IMR-90 (cell line): ENCODE measurements around the gene SHISA2. TPM values are rescaled to one million over a fixed set of nuclear protein-coding genes. Genes with fewer than 3 reads are reported as not detected.
"Not testable (repeated sequence)": the region's sequence is repeated elsewhere in the genome, so short reads cannot be mapped to it uniquely, and the experiment has no call there.

Source experiments
- ATAC-seq: fragments of 200-7000 bp; cut with Tn5 transposase; 2 replicates; pipeline ENCODE4 v1.9.1; 2020; ENCODE audit warnings: low read depth, mild to moderate bottlenecking, moderate library complexity
- BruUV-seq: library from RNA; stranded (reverse); fragments of 400-500 nt; replicated peaks from 2 replicates; lab custom pipeline; 2021; lab: Mats Ljungman, UMichigan
- CTCF ChIA-PET: fragments of 300-600 bp; formaldehyde crosslinking; extraction: SDS; loops from one replicate; lab custom pipeline; 2021; ENCODE audit warnings: antibody characterized with exemption; lab: Yijun Ruan, JAX
- POLR2A ChIA-PET: fragments of 300-600 bp; sonication (Branson Sonifier 250); formaldehyde crosslinking; loops from one replicate; lab custom pipeline; 2022; ENCODE audit warnings: antibody characterized with exemption; ENCODE audit not compliant: unreplicated experiment; lab: Charles Lee
- DNase-seq: peaks from one replicate; pipeline ENCODE4 v3.0.0; 2013
- H2AFZ ChIP-seq: replicated peaks from 2 replicates; pipeline ENCODE3; 2013; ENCODE audit warnings: low read length, mild to moderate bottlenecking; ENCODE audit not compliant: poor library complexity
- H2AK5ac ChIP-seq: 2 replicates; pipeline ENCODE4 v1.6.1; 2013; ENCODE audit warnings: low read depth, low read length, inconsistent platforms
- H2AK9ac ChIP-seq: replicated peaks from 2 replicates; pipeline ENCODE3; 2013; ENCODE audit warnings: mild to moderate bottlenecking, low read depth, low read length, moderate library complexity; ENCODE audit not compliant: poor library complexity
- H2BK120ac ChIP-seq: 2 replicates; pipeline ENCODE4 v1.6.1; 2013; ENCODE audit warnings: low read depth, low read length, inconsistent platforms
- H2BK15ac ChIP-seq: 3 replicates; pipeline ENCODE4 v1.6.1; 2013; ENCODE audit warnings: low read depth, low read length, inconsistent platforms
- H2BK20ac ChIP-seq: 2 replicates; pipeline ENCODE4 v1.6.1; 2013; ENCODE audit warnings: low read depth, mild to moderate bottlenecking, inconsistent platforms, low read length, moderate library complexity
- H2BK5ac ChIP-seq: 2 replicates; pipeline ENCODE4 v1.6.1; 2013; ENCODE audit warnings: mild to moderate bottlenecking, low read depth, low read length, inconsistent platforms; ENCODE audit not compliant: poor library complexity, severe bottlenecking
- H3K14ac ChIP-seq: replicated peaks from 2 replicates; pipeline ENCODE4 v1.6.1; 2013; ENCODE audit warnings: low read depth, low read length, inconsistent platforms
- H3K18ac ChIP-seq: 2 replicates; pipeline ENCODE4 v1.6.1; 2013; ENCODE audit warnings: low read depth, low read length, control low read depth
- H3K23ac ChIP-seq: 2 replicates; pipeline ENCODE4 v1.6.1; 2013; ENCODE audit warnings: low read depth, low read length, inconsistent platforms
- H3K27ac ChIP-seq: 2 replicates; pipeline ENCODE4 v1.5.1; 2013; ENCODE audit warnings: mild to moderate bottlenecking, control low read depth, low read length; ENCODE audit not compliant: insufficient read depth
- H3K27me3 ChIP-seq: 2 replicates; pipeline ENCODE4 v1.6.1; 2013; ENCODE audit warnings: low read length; ENCODE audit not compliant: control insufficient read depth, insufficient read depth
- H3K36me3 ChIP-seq: 2 replicates; pipeline ENCODE4 v1.6.1; 2013; ENCODE audit warnings: low read length, mixed read lengths; ENCODE audit not compliant: control insufficient read depth, insufficient read depth
- H3K4ac ChIP-seq: 2 replicates; pipeline ENCODE4 v1.6.1; 2013; ENCODE audit warnings: low read depth, low read length, inconsistent platforms
- H3K4me1 ChIP-seq: 2 replicates; pipeline ENCODE4 v1.6.1; 2013; ENCODE audit warnings: low read length, mixed read lengths; ENCODE audit not compliant: control insufficient read depth, insufficient read depth
- H3K4me2 ChIP-seq: 2 replicates; pipeline ENCODE4 v1.6.1; 2013; ENCODE audit warnings: low read depth, mild to moderate bottlenecking, control low read depth, low read length, moderate library complexity
- H3K4me3 ChIP-seq: 2 replicates; pipeline ENCODE4 v1.5.1; 2013; ENCODE audit warnings: low read depth, mild to moderate bottlenecking, control low read depth, low read length, moderate library complexity; ENCODE audit not compliant: insufficient read depth
- H3K56ac ChIP-seq: 2 replicates; pipeline ENCODE4 v1.6.1; 2013; ENCODE audit warnings: low read length, inconsistent platforms; ENCODE audit not compliant: insufficient read depth; ENCODE audit errors: extremely low read depth
- H3K79me1 ChIP-seq, 2 experiments: 2 replicates each; pipeline ENCODE4 v1.6.1; 2013; ENCODE audit warnings: low read length in 2 of 2, inconsistent platforms in 1 of 2, low read depth in 1 of 2
- H3K9ac ChIP-seq: 2 replicates; pipeline ENCODE4 v1.6.1; 2013; ENCODE audit warnings: low read depth, low read length, control low read depth
- H3K9me1 ChIP-seq: 2 replicates; pipeline ENCODE4 v1.6.1; 2013; ENCODE audit warnings: low read length, inconsistent platforms; ENCODE audit not compliant: insufficient read depth
- H3K9me3 ChIP-seq: 2 replicates; pipeline ENCODE4 v1.6.1; 2013; ENCODE audit warnings: low read length; ENCODE audit not compliant: control insufficient read depth, insufficient read depth
- H4K20me1 ChIP-seq: 2 replicates; pipeline ENCODE4 v1.6.1; 2013; ENCODE audit warnings: low read length, inconsistent platforms; ENCODE audit not compliant: insufficient read depth
- H4K5ac ChIP-seq: 2 replicates; pipeline ENCODE4 v1.6.1; 2013; ENCODE audit warnings: mild to moderate bottlenecking, low read depth, low read length, control low read depth
- H4K8ac ChIP-seq, 2 experiments: 2 replicates each; pipeline ENCODE4 v1.6.1; 2013; ENCODE audit warnings: low read depth in 2 of 2, low read length in 2 of 2, control low read depth in 1 of 2, inconsistent platforms in 1 of 2
- H4K91ac ChIP-seq: 2 replicates; pipeline ENCODE4 v1.6.1; 2013; ENCODE audit warnings: low read depth, low read length, inconsistent platforms; ENCODE audit not compliant: insufficient read depth
- WGBS, 2 experiments: methylation state at CpG; one replicate each; pipeline versions ENCODE4 v1.1.5 to v1.1.7; 2013; ENCODE audit warnings: missing lambda C conversion rate in 2 of 2; ENCODE audit not compliant: insufficient read length in 1 of 2; ENCODE audit errors: extremely low coverage in 2 of 2; 5-methylcytosine and 5-hydroxymethylcytosine counted together
- dilution Hi-C: fragments of 300-500 bp; cut with HindIII; formaldehyde crosslinking; loops from one replicate; pipeline ENCODE4 v1.14.3; 2018; ENCODE audit warnings: low sequenced_read_pairs; ENCODE audit not compliant: unreplicated experiment
- in situ Hi-C: fragments of 300-500 bp; cut with MboI; formaldehyde crosslinking; loops from 3 replicates; pipeline ENCODE4 v1.14.3; 2019; ENCODE audit warnings: low sequenced_read_pairs, inconsistent platforms, mixed read lengths
- intact Hi-C: fragments of 100-400 bp; cut with micrococcal nuclease; formaldehyde crosslinking; loops from 2 replicates; pipeline ENCODE4 v1.10.0; 2022
- polyA plus RNA-seq, 3 experiments: library from polyadenylated mRNA; depleted of rRNA; stranded (reverse); fragments of >200 nt; gene quantifications; 2 replicates each; pipeline ENCODE4 v1.2.3, GENCODE V29; 2012; ENCODE audit warnings: low replicate concordance in 1 of 3
- total RNA-seq: library from RNA; depleted of rRNA; stranded (reverse); fragments of >200 nt; gene quantifications from 2 replicates; pipeline ENCODE4 v1.2.3, GENCODE V29; 2012

Gene SHISA2
- total and polyA plus RNA-seq, 2 of the 4 experiments (the other 2 are of a cell fraction), result not detected

- H3K23ac ChIP-seq, H2BK20ac ChIP-seq, H3K79me1 ChIP-seq, H3K18ac ChIP-seq, H3K4ac ChIP-seq, H3K27ac ChIP-seq, H3K4me1 ChIP-seq, H3K27me3 ChIP-seq, H3K56ac ChIP-seq, H3K9me1 ChIP-seq, intact Hi-C loops, H3K14ac ChIP-seq, H4K20me1 ChIP-seq, BruUV-seq, DNase-seq, dilution Hi-C loops, H3K36me3 ChIP-seq, H4K5ac ChIP-seq, H2AK5ac ChIP-seq, H3K4me3 ChIP-seq, ATAC-seq, H2AFZ ChIP-seq, H4K91ac ChIP-seq, H3K9ac ChIP-seq, H2AK9ac ChIP-seq, H4K8ac ChIP-seq, POLR2A ChIA-PET, CTCF ChIA-PET, H3K4me2 ChIP-seq, H3K9me3 ChIP-seq, H2BK120ac ChIP-seq, H2BK15ac ChIP-seq, H2BK5ac ChIP-seq: not testable (repeated sequence)
- in situ Hi-C loops, result loop anchor here (10.0 kb wide), 1 partner anchor 232 kb away; no protein-coding TSS in a partner anchor
- WGBS, 2 experiments, result no CpG with 5 or more reads among the region's 7 CpGs
Observed at GRCh38 chr13:26066492-26066891, 14.7 kb upstream of the SHISA2 start.
